BJ (cell line): ENCODE measurements around the gene NRG3. TPM values are rescaled to one million over a fixed set of nuclear protein-coding genes. Genes with fewer than 3 reads are reported as not detected.

Experiments used
- CTCF ChIA-PET: fragments of 350-600 bp; formaldehyde crosslinking; extraction: SDS; loops from one replicate; lab custom pipeline; 2021; ENCODE audit warnings: antibody characterized with exemption, inconsistent platforms; lab: Yijun Ruan, JAX
- POLR2A ChIA-PET: fragments of 300-600 bp; sonication (Branson Sonifier 250); formaldehyde crosslinking; extraction: SDS; loops from one replicate; lab custom pipeline; 2021; ENCODE audit warnings: antibody characterized with exemption; lab: Charles Lee
- DNase-seq: peaks from one replicate; pipeline ENCODE4 v3.0.0-alpha.2; 2011; ENCODE audit warnings: low read depth
- H3K27me3 ChIP-seq: 2 replicates; pipeline ENCODE4 v1.6.0; 2011; ENCODE audit warnings: low read length; ENCODE audit not compliant: control insufficient read depth, insufficient read depth
- H3K36me3 ChIP-seq: 2 replicates; pipeline ENCODE4 v1.5.1; 2011; ENCODE audit warnings: low read length; ENCODE audit not compliant: control insufficient read depth, insufficient read depth
- H3K4me3 ChIP-seq: 2 replicates; pipeline ENCODE4 v1.5.1; 2011; ENCODE audit warnings: low read depth, mild to moderate bottlenecking, control low read depth, low read length
- CTCF ChIP-seq: IDR thresholded peaks from 2 replicates; pipeline ENCODE4 v1.5.1; 2011; ENCODE audit warnings: low read depth, mild to moderate bottlenecking, control low read depth, inconsistent platforms, low read length, moderate library complexity; ENCODE audit not compliant: insufficient read depth
- polyA plus RNA-seq: library from polyadenylated mRNA; depleted of rRNA; stranded (reverse); fragments of >200 nt; gene quantifications from 2 replicates; pipeline ENCODE4 v1.2.3, GENCODE V29; 2011

NRG3 gene
- polyA plus RNA-seq, 1 experiment = not detected

- no peak for DNase-seq
- Histone ChIP-seq H3K27me3 (no peaks in the 10 kb centered on the region), H3K36me3 (no peaks in the 10 kb centered on the region), H3K4me3 (no peak overlapping the region)
- no peak for TF ChIP-seq CTCF
- CTCF ChIA-PET = no interaction called here
- POLR2A ChIA-PET = no interaction called here
Observed at GRCh38 chr10:81917666-81918065, 42.7 kb downstream of the NRG3 start.

DNA sequence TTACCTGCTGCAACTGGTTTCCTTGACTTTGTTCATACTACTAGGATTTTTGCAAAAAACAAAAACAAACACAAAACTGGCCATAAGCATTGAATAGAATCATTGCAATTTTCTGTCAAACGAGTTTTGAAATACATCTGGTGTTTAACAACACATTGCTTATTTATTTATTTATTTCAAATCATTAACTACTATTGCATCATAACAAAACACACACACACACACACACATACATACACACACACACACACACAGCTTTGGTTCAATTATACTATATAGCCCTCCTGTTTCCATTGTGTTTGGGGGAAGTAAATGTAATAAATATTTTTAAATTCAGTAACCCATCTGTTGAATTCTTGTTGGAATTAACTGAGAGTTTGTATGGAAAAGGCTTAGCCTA is 43.8 kb downstream of the NRG3 start:
- DNase-seq = no peak
- ChIA-PET POLR2A (no interaction called here), CTCF (no interaction called here)
- no peak for TF ChIP-seq CTCF
- H3K4me3 ChIP-seq = no peak overlapping the region
- no peaks in the 10 kb centered on the region for H3K27me3 ChIP-seq
- no peaks in the 10 kb centered on the region for H3K36me3 ChIP-seq

DNA sequence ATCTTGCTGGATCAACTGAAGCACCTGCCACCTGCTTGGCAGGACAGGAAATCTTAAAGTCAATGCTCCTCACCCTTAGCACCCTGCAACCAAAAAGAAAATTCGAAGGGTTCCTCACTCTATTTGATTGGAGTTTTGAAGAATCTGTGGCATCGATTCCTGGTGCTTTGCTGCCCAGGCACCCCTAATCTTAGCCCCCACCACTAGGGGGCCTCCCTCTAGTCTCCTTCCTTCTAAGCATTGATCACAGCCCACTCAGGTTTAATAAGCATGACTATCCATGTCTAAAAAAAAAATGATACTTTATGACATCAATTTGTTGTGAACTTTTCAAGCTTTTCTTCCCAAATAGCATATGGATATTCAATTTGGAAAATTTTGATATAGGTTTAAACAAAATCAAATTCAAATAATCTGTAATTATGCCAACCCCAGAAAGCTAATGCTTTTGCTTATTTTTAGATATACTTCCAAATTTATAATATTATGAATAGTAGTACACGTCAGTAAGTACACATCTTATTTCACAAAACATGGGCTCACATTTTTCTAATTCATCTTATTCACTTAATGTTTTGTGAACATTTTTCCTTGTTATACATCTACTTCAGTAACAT is 45.3 kb downstream of the NRG3 start:
- no peaks in the 10 kb centered on the region for H3K36me3 ChIP-seq
- no peak overlapping the region for H3K4me3 ChIP-seq
- ChIA-PET CTCF (interaction anchor here (0.6 kb wide), 1 partner anchor 482 kb away, joined by 3 read pairs; no protein-coding TSS in a partner anchor), POLR2A (no interaction called here)
- TF ChIP-seq CTCF = no peak
- no peak for DNase-seq
- H3K27me3 ChIP-seq = no peaks in the 10 kb centered on the region

- H3K4me3 ChIP-seq = no peak overlapping the region
- no peaks in the 10 kb centered on the region for H3K27me3 ChIP-seq
- ChIA-PET POLR2A (no interaction called here), CTCF (no interaction called here)
- no peak for TF ChIP-seq CTCF
- DNase-seq = no peak
- no peaks in the 10 kb centered on the region for H3K36me3 ChIP-seq
Observed at GRCh38 chr10:81928119-81928518, 53.1 kb downstream of the NRG3 start.

DNA sequence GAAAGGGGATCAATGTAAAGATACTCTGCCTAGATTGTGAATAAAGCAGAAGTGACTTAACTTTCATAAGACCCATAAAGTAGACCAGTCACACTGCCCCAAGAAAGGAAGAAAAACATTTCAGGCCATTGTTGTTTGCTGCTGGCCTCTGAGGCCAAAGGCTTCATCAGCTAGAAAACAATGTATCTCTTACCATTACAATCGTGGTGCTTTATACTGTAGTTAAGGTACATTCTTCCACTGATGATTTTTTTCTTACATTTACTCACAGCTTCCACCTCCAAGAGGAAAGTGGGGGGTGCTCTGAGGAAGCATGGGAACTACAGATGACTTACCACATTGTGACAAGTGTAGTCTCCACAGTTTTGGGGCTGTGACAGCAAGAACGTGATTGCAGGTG is 68.6 kb downstream of the NRG3 start:
- Histone ChIP-seq H3K27me3 (no peaks in the 10 kb centered on the region), H3K4me3 (no peak overlapping the region), H3K36me3 (no peaks in the 10 kb centered on the region)
- no peak for DNase-seq
- no peak for TF ChIP-seq CTCF
- ChIA-PET CTCF (no interaction called here), POLR2A (no interaction called here)
